Left lobe of liver (tissue), 1 donor: ENCODE measurements around the gene TAGAP. TPM values are rescaled to one million over a fixed set of nuclear protein-coding genes. Genes with fewer than 3 reads are reported as not detected.

Experiments
- total RNA-seq: library from RNA; stranded (reverse); gene quantifications from one replicate; pipeline ENCODE4 v1.2.1, GENCODE V29; 2021
- donor health status: DM: no; HTN: yes; CAD: no.

The TAGAP gene
- total RNA-seq, 1 donor from 2014 or later = 0.45 TPM

Other genes with a start within 250 kb of the TAGAP start
- 57.0 TPM for gene EZR, start 225.6 kb downstream of the TAGAP start, total RNA-seq
- 4.7 TPM for gene RSPH3, start 44.8 kb downstream of the TAGAP start, total RNA-seq
- 0.10 TPM for gene FNDC1, start 124.4 kb upstream of the TAGAP start, total RNA-seq